Measurements from ENCODE around the gene LYG1. TPM values are rescaled to one million over a fixed set of nuclear protein-coding genes. Genes with fewer than 3 reads are reported as not detected.

The LYG1 gene
- total RNA-seq = 1.3 TPM in 1 of 2 replicates, not detected in the other

GRCh38 chr2:99301097-99301496 lies at the start of gene LYG1:
Gene LYG1 (minus strand): TSS chr2:99301197. CDS start chr2:99295670, 5,527 bp downstream.

GRCh38 chr2:99337113-99338028 lies 36.4 kb upstream of the LYG1 start, which contains the start of gene EIF5B:
Gene EIF5B (plus strand): TSS chr2:99337389. CDS start chr2:99337555, 166 bp downstream.

GRCh38 chr2:99335911-99336803 lies 35.2 kb upstream of the LYG1 start, which contains the start of gene TXNDC9:
Gene TXNDC9 (minus strand): TSS chr2:99336333. CDS start chr2:99333210, 3,123 bp downstream.

GRCh38 chr2:99255491-99256318 lies 45.3 kb downstream of the LYG1 start, which contains the start of gene LYG2:
Gene LYG2 (minus strand): TSS chr2:99255666. CDS start chr2:99254260, 1,406 bp downstream.

Other genes with a start within 250 kb of the LYG1 start
- gene C2orf15, start 159.5 kb downstream of the LYG1 start, total RNA-seq = not detected in 2 replicates
- 1.1 and 2.5 TPM in 2 replicates for gene TSGA10, start 146.3 kb downstream of the LYG1 start, total RNA-seq
- gene LIPT1, start 146.2 kb downstream of the LYG1 start, total RNA-seq = 5.5 and 10.6 TPM in 2 replicates
- 17.3 and 28.0 TPM in 2 replicates for gene MITD1, start 120.1 kb downstream of the LYG1 start, total RNA-seq
- 22.4 and 22.6 TPM in 2 replicates for gene MRPL30, start 120.0 kb downstream of the LYG1 start, total RNA-seq
- not detected in 2 replicates for gene LYG2, start 45.5 kb downstream of the LYG1 start, total RNA-seq
- 31.1 and 56.2 TPM in 2 replicates for gene TXNDC9, start 35.1 kb upstream of the LYG1 start, total RNA-seq
- 18.9 and 23.9 TPM in 2 replicates for gene EIF5B, start 36.2 kb upstream of the LYG1 start, total RNA-seq
- gene REV1, start 188.8 kb upstream of the LYG1 start, total RNA-seq = 13.1 and 18.8 TPM in 2 replicates

Data from pericardium fibroblast (primary cell).